HCT116 (cell line): ENCODE measurements around the gene APIP. TPM values are rescaled to one million over a fixed set of nuclear protein-coding genes. Genes with fewer than 3 reads are reported as not detected.

ENCODE experiments used
- ATAC-seq: fragments of 200-7000 bp; cut with Tn5 transposase; 2 replicates; pipeline ENCODE4 v1.9.1; 2020; ENCODE audit warnings: mild to moderate bottlenecking, moderate library complexity
- BruUV-seq: library from RNA; stranded (reverse); fragments of 400-500 nt; replicated peaks from 2 replicates; lab custom pipeline; 2021; lab: Mats Ljungman, UMichigan
- CTCF ChIA-PET: fragments of 300-600 bp; sonication (Branson Sonifier 250); formaldehyde crosslinking; loops from one replicate; lab custom pipeline; 2021; ENCODE audit warnings: antibody characterized with exemption; lab: Charles Lee
- POLR2A ChIA-PET: fragments of 300-600, 350-600 bp; sonication (Branson Sonifier 250); formaldehyde crosslinking; loops from one replicate; lab custom pipeline; 2021; ENCODE audit warnings: antibody characterized with exemption; lab: Charles Lee
- RAD21 ChIA-PET, 2 experiments: fragments of 300-600 bp; sonication (Branson Sonifier 250); formaldehyde crosslinking; loops; one replicate each; lab custom pipeline; 2023; ENCODE audit warnings: low total read pairs in 2 of 2; ENCODE audit not compliant: uncharacterized antibody in 2 of 2, unreplicated experiment in 2 of 2, low non-redundant PET in 1 of 2; lab: Charles Lee
- DNase-seq: peaks from one replicate; pipeline ENCODE4 v3.0.0-alpha.2; 2010; ENCODE audit warnings: low read depth, low spot score
- H2AFZ ChIP-seq: fragments of 200-600 bp; shearing (Covaris generic), sonication (generic); 2 replicates; pipeline ENCODE4 v1.6.1; 2017; ENCODE audit warnings: low read depth, mixed run types, mixed read lengths, antibody characterized with exemption, low read length; ENCODE audit not compliant: poor library complexity, severe bottlenecking
- H3K27ac ChIP-seq: 2 replicates; pipeline ENCODE4 v1.5.1; 2012; ENCODE audit warnings: low read depth, low read length
- H3K27me3 ChIP-seq: fragments of 200-600 bp; sonication (generic); 2 replicates; pipeline ENCODE4 v1.6.1; 2016; ENCODE audit warnings: mixed run types, low read length, mixed read lengths; ENCODE audit not compliant: insufficient read depth
- H3K36me3 ChIP-seq, 2 experiments: fragments of 200-500 bp in 1 of 2; fragments of 200-600 bp in 1 of 2; sonication (Bioruptor generic) in 1 of 2; sonication (generic) in 1 of 2; 2 replicates each; pipeline versions ENCODE4 v1.5.1 to v1.6.1; 2014 to 2016; ENCODE audit warnings: low read length in 2 of 2, inconsistent platforms in 1 of 2, mixed read lengths in 1 of 2, mixed run types in 1 of 2; ENCODE audit not compliant: insufficient read depth in 2 of 2, control insufficient read depth in 1 of 2
- H3K4me1 ChIP-seq, 2 experiments: fragments of 200-600 bp in 1 of 2; sonication (generic) in 1 of 2; 2 replicates each; pipeline versions ENCODE4 v1.5.1 to v1.6.1; 2012 to 2017; ENCODE audit warnings: low read length in 2 of 2, inconsistent platforms in 1 of 2, mild to moderate bottlenecking in 1 of 2, mixed read lengths in 1 of 2, mixed run types in 1 of 2, moderate library complexity in 1 of 2; ENCODE audit not compliant: insufficient read depth in 2 of 2, control insufficient read depth in 1 of 2
- H3K4me2 ChIP-seq: fragments of 200-600 bp; sonication (generic); 2 replicates; pipeline ENCODE4 v1.6.1; 2017; ENCODE audit warnings: mixed run types, low read length, mixed read lengths
- H3K4me3 ChIP-seq, 2 experiments: fragments of 200-600 bp in 1 of 2; sonication (generic) in 1 of 2; replicated peaks in 1 of 2; 2 replicates each; pipeline ENCODE4 v1.5.1; 2011 to 2016; ENCODE audit warnings: low read length in 2 of 2, control low read depth in 1 of 2, low read depth in 1 of 2, mild to moderate bottlenecking in 1 of 2, mixed read lengths in 1 of 2, mixed run types in 1 of 2
- H3K79me2 ChIP-seq: fragments of 200-600 bp; sonication (generic); 2 replicates; pipeline ENCODE4 v1.6.1; 2017; ENCODE audit warnings: mild to moderate bottlenecking, mixed run types, low read length, moderate library complexity, mixed read lengths; ENCODE audit not compliant: insufficient read depth
- H3K9ac ChIP-seq: fragments of 200-600 bp; sonication (generic); 2 replicates; pipeline ENCODE4 v1.6.1; 2016; ENCODE audit warnings: low read length, mixed read lengths
- H3K9me2 ChIP-seq: fragments of 200-600 bp; sonication (generic), shearing (Covaris generic); 2 replicates; pipeline ENCODE4 v1.6.1; 2017; ENCODE audit warnings: mixed run types, mild to moderate bottlenecking, moderate library complexity; ENCODE audit not compliant: insufficient read depth
- H3K9me3 ChIP-seq, 2 experiments: fragments of 200-500 bp in 1 of 2; fragments of 200-600 bp in 1 of 2; sonication (Bioruptor generic) in 1 of 2; sonication (generic) in 1 of 2; 2 replicates each; pipeline ENCODE4 v1.6.1; 2014 to 2017; ENCODE audit warnings: low read length in 2 of 2, mixed read lengths in 2 of 2, inconsistent platforms in 1 of 2, low read depth in 1 of 2, mild to moderate bottlenecking in 1 of 2, mixed run types in 1 of 2, moderate library complexity in 1 of 2; ENCODE audit not compliant: control insufficient read depth in 1 of 2, insufficient read depth in 1 of 2
- H4K20me1 ChIP-seq: fragments of 200-600 bp; sonication (generic), shearing (Covaris generic); 2 replicates; pipeline ENCODE4 v1.6.1; 2017; ENCODE audit warnings: mixed run types, mild to moderate bottlenecking, moderate library complexity; ENCODE audit not compliant: insufficient read depth
- CEBPB ChIP-seq: IDR thresholded peaks from 2 replicates; pipeline ENCODE4 v1.6.1; 2012; ENCODE audit warnings: low read depth
- EZH2 ChIP-seq: fragments of 200-600 bp; sonication (generic); IDR thresholded peaks from 2 replicates; pipeline ENCODE4 v1.6.1; 2017; ENCODE audit warnings: antibody characterized with exemption, mixed run types
- EZH2phosphoT487 ChIP-seq: fragments of 200-600 bp; IDR thresholded peaks from 2 replicates; pipeline ENCODE4 v1.6.1; 2018; ENCODE audit warnings: antibody characterized with exemption, borderline replicate concordance
- FOSL1 ChIP-seq: IDR thresholded peaks from 2 replicates; pipeline ENCODE4 v1.6.1; 2012; ENCODE audit warnings: low read depth
- JUND ChIP-seq: IDR thresholded peaks from 2 replicates; pipeline ENCODE4 v1.6.1; 2012
- POLR2A ChIP-seq: IDR thresholded peaks from 2 replicates; pipeline ENCODE4 v1.7.0; 2011; ENCODE audit warnings: borderline replicate concordance; ENCODE audit not compliant: insufficient read depth, insufficient read length; ENCODE audit errors: extremely low read depth
- SIN3A ChIP-seq: IDR thresholded peaks from 2 replicates; pipeline ENCODE4 v1.6.1; 2012; ENCODE audit warnings: low read depth
- SRF ChIP-seq: IDR thresholded peaks from 2 replicates; pipeline ENCODE4 v1.6.1; 2012; ENCODE audit warnings: low read depth
- ZFX ChIP-seq: fragments of 450-650 bp; IDR thresholded peaks from 2 replicates; pipeline ENCODE4 v1.6.1; 2017
- intact Hi-C: fragments of 100-400 bp; cut with micrococcal nuclease; formaldehyde crosslinking; loops from 2 replicates; pipeline ENCODE4 v1.10.0; 2022
- total RNA-seq: library from RNA; stranded (reverse); gene quantifications from one replicate; pipeline ENCODE4 v1.2.1, GENCODE V29; 2021; ENCODE audit not compliant: unreplicated experiment
- TF ChIP-seq, protein P1 (sequence below), 3 experiments: fragments of 200-600 bp in 1 of 3; sonication (generic) in 1 of 3; IDR thresholded peaks in 2 of 3; conservative IDR thresholded peaks in 1 of 3; 2 replicates each; pipeline ENCODE4 v1.5.1; 2012 to 2017; ENCODE audit warnings: low read depth in 2 of 3, low read length in 2 of 3, antibody characterized with exemption in 1 of 3, borderline replicate concordance in 1 of 3, control low read depth in 1 of 3, mild to moderate bottlenecking in 1 of 3, mixed read lengths in 1 of 3, mixed run types in 1 of 3, moderate library complexity in 1 of 3; ENCODE audit not compliant: insufficient read depth in 1 of 3

Gene APIP
- total RNA-seq, 1 experiment from 2014 or later: 41.2 TPM

DNA sequence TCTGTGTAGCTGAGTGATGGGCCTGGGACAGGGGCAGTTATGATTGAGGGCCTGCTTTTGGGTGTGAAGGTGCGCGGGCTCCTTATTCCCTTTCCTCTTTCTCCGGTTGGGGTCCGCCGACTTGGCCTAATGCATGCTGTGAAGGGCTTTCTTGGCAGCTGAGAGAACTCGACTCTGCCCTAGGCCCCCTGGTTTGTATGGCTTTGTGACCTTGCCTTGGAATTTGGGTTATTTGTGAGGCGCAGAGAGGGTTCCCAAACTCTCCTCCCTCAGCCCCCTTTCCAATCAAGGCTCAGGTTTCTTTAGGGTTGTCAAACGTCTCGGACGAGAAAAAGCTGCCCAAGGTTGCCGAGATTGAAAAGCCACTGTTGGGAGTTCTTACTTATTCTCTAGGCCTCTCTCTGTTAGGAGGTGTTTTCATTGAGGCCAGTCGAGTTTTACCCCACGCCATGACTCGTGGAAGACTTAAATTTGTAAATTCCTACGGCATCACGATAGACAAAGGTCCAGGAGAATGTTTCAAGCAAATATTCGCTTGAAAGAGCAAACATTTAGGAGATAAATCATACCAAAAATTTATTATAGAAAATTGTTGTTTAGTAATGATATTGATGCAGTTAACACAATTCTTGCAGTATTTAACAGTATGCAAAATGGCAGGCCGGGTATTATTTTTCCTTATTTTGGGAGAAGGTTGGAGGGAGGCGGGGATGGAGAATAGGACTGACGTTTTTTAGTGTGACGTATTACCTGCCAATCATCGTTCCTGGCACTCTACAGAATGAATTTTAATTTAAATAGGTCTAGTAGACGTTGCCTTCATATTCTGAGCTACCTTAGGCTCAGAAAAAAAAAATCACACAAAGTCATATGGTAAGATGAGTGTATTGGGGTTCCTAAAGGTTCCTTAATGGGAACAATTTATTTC is 928 bp upstream of the APIP start:
- peaks cover 77% of the 10 kb centered on the region for H3K79me2 ChIP-seq
- H2AFZ ChIP-seq: no peak overlapping the region
- peak overlapping the region; percentile 98 for H3K4me2 ChIP-seq
- H3K9me2 ChIP-seq: no peaks in the 10 kb centered on the region
- peaks cover 0 to 5% of the 10 kb centered on the region in 2 experiments; a peak in 1 of 4 replicates for H3K9me3 ChIP-seq
- peaks cover 7 to 17% of the 10 kb centered on the region in 2 experiments for H3K4me1 ChIP-seq
- no peaks in the 10 kb centered on the region for H4K20me1 ChIP-seq
- peak; percentile 31 for ATAC-seq
- no peak for TF ChIP-seq FOSL1
- no peak for TF ChIP-seq CEBPB
- TF ChIP-seq SIN3A: no peak
- TF ChIP-seq, protein P1, sequence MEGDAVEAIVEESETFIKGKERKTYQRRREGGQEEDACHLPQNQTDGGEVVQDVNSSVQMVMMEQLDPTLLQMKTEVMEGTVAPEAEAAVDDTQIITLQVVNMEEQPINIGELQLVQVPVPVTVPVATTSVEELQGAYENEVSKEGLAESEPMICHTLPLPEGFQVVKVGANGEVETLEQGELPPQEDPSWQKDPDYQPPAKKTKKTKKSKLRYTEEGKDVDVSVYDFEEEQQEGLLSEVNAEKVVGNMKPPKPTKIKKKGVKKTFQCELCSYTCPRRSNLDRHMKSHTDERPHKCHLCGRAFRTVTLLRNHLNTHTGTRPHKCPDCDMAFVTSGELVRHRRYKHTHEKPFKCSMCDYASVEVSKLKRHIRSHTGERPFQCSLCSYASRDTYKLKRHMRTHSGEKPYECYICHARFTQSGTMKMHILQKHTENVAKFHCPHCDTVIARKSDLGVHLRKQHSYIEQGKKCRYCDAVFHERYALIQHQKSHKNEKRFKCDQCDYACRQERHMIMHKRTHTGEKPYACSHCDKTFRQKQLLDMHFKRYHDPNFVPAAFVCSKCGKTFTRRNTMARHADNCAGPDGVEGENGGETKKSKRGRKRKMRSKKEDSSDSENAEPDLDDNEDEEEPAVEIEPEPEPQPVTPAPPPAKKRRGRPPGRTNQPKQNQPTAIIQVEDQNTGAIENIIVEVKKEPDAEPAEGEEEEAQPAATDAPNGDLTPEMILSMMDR (IDR thresholded peaks at IDR 0.05 in 2 of 3, conservative IDR thresholded peaks at IDR 0.05 in 1 of 3; ENCODE audit: borderline replicate concordance in 1 of 3, insufficient read depth in 1 of 3, low read depth in 2 of 3, low read length in 2 of 3): no peak
- TF ChIP-seq EZH2phosphoT487: no peak
- TF ChIP-seq ZFX: no peak; the same call in 1 of the 2 replicates
- no peak for TF ChIP-seq POLR2A
- no peak for TF ChIP-seq JUND
- no peak for TF ChIP-seq SRF
- no peak for TF ChIP-seq EZH2
- DNase-seq: peak; percentile 34
- intact Hi-C loops: no loop called here
- RAD21 ChIA-PET: no interaction called here
- no peaks in the 10 kb centered on the region for H3K27me3 ChIP-seq
- POLR2A ChIA-PET: interaction anchor here (1.1 kb wide), 1 partner anchor 10 kb away, joined by 3 read pairs; no protein-coding TSS in a partner anchor
- H3K9ac ChIP-seq: peak overlapping the region; percentile 93
- BruUV-seq: TSS peak; percentile 59
- peak overlapping the region; percentile 88 to 95 for H3K4me3 ChIP-seq
- peak overlapping the region; percentile 82 for H3K27ac ChIP-seq
- CTCF ChIA-PET: interaction anchor here (2.7 kb wide), 1 partner anchor 10 kb away, joined by 7 read pairs; no protein-coding TSS in a partner anchor
- peaks cover 3% of the 10 kb centered on the region in 2 experiments; a peak in 2 of 4 replicates for H3K36me3 ChIP-seq
